Right lung (tissue), 5 donors: ENCODE results near the gene CD101. TPM values are rescaled to one million over a fixed set of nuclear protein-coding genes. Genes with fewer than 3 reads are reported as not detected.

Experiments used
- DNase-seq, 2 donors: peaks; one replicate each; pipeline ENCODE4 v3.0.0-alpha.2; 2013
- polyA plus RNA-seq, 5 donors: library from polyadenylated mRNA; unstranded; fragments of 120-200 nt; gene quantifications; one replicate each; pipeline versions ENCODE4 v1.2.1 to v1.2.3, GENCODE V29; 2013; ENCODE audit warnings: inconsistent platforms in 1 of 5, low replicate concordance in 1 of 5; ENCODE audit not compliant: insufficient read length in 5 of 5, insufficient read depth in 1 of 5

Gene CD101
- polyA plus RNA-seq, 5 donors = 1.3 to 2.8 (median 1.7) TPM

DNA sequence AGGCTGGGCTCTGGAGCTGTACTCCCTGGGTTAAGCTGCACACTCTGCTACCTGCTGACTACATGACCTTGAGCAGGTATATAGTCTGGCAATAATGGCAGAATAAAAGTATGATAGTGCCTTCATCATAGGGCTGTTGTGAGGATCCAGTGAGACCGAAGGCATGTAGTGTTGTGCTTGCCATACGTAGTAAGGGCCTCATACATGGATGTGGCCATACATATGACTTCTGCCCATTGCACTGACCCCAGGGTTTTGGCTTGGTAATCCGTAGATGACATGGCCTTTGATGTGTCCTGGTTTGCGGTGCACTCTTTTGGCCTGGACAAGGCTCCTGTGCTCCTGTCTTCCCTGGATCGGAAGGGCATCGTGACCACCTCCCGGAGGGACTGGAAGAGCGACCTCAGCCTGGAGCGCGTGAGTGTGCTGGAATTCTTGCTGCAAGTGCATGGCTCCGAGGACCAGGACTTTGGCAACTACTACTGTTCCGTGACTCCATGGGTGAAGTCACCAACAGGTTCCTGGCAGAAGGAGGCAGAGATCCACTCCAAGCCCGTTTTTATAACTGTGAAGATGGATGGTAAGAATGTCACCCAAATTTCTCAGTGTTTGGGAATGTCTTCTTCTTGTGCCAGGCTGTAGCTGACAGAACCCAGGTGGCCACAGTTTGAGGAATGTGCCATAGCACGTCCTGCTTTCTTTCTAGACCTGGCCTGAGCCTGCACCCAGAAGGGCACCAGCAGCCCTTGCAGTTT is 17.0 kb upstream of the CD101 start:
- no peak for DNase-seq

DNA sequence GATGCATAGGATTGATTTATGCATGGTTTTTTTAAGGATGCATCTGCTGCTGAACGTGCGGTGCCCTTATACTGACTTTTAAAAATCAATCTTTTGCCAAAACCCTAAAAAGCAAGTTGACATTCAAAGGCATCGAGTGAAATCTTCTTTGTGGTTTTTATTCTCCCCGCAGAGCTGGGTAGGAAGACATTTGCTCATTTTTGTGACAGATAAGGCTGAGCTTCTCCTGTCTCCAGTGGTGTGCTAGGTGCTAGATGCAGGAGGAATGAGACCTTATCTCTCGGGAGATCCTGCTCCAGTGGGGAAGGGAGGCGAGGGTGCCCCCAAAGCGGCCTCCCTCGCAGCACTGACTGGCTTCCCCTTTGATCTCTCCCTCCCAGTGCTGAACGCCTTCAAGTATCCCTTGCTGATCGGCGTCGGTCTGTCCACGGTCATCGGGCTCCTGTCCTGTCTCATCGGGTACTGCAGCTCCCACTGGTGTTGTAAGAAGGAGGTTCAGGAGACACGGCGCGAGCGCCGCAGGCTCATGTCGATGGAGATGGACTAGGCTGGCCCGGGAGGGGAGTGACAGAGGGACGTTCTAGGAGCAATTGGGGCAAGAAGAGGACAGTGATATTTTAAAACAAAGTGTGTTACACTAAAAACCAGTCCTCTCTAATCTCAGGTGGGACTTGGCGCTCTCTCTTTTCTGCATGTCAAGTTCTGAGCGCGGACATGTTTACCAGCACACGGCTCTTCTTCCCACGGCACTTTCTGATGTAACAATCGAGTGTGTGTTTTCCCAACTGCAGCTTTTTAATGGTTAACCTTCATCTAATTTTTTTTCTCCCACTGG is 14.9 kb upstream of the CD101 start:
- DNase-seq = no peak

DNA sequence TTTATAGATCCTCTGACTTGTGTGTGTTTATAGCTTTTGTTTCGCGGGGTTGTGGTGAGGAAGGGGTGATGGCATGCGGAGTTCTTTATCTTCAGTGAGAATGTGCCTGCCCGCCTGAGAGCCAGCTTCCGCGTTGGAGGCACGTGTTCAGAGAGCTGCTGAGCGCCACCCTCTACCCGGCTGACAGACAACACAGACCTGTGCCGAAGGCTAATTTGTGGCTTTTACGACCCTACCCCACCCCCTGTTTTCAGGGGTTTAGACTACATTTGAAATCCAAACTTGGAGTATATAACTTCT is 14.4 kb upstream of the CD101 start:
- no peak for DNase-seq

DNA sequence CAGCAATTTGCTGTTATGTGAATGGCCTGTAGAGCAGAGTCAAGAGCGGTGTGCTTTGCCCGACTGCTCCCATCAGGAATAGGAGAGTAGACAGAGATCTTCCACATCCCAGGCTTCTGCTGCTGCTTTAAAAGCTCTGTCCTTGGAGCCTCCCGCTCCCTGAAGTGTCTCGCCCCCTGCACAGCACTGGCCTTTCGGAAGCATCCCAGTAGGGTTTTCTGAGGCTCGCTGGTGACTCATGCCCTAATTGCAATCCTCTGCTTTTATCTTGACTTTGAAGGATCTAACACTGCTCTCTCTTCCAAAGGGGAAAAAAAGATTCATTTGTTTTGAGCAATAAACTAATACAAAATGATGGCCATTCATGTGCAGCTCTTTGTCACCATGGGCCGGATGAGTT is 13.3 kb upstream of the CD101 start:
- DNase-seq = no peak

DNA sequence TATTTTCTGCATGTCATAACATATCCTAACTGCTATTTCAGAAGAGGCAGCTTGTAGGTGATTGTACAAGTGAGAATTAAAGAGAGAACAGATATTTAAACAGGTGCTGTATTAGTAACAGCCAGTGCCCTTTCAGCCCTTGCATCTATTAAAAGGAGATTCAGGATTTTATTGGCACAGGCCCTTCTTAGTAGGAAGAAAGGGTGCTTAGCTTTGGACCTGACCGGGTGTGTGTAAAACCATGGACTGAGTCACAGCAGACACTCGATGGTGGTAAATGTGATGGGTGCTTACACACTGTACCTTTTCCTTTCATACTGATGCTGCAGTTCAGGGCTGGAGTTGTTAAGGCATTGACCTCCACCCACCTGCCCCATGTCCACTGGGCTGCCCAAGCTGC is 12.7 kb upstream of the CD101 start:
- DNase-seq = no peak

DNA sequence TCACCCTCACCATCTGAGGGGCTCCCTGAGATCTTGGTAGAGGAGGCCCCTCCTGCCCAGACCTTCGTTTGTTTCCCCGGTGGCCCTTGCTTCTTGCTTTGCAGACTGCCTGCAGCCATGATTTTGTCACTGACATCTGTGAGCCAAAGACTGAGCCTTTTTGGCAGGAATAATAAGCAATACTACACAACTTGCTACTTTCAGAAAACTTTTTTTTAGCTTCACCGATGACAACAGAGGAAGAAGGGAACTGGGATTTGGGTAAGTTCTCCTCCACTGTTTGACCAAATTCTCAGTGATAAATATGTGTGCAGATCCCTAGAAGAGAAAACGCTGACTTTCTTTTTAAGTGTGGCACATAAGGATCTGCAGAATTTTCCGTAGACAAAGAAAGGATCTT is 11.7 kb upstream of the CD101 start:
- no peak for DNase-seq

DNA sequence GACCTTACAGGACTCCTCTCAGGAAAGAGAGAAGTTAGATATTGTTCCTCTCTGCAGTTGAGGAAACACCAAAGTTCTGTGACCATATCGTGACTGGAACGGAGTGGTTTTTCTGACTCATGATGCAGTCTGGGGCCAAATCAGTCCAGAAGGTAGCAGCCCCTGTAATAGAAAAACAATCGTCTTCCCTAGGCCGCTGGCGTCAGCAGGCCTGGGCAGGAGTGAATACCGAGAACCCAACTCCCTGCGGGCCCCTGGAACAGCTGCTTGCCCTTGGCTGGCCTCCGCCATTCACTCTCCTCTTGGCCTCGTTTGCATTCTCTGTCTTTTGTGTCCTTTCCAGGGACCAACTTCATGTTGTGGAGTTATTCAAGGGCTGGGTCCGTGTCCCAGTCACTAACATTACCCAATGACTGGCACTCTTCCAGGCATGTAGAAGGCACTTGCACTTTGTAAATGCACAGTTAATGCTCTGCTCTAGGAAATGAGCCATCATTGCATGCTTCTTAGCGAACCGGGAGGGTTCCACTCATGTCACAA is 10.9 kb upstream of the CD101 start:
- no peak for DNase-seq

DNA sequence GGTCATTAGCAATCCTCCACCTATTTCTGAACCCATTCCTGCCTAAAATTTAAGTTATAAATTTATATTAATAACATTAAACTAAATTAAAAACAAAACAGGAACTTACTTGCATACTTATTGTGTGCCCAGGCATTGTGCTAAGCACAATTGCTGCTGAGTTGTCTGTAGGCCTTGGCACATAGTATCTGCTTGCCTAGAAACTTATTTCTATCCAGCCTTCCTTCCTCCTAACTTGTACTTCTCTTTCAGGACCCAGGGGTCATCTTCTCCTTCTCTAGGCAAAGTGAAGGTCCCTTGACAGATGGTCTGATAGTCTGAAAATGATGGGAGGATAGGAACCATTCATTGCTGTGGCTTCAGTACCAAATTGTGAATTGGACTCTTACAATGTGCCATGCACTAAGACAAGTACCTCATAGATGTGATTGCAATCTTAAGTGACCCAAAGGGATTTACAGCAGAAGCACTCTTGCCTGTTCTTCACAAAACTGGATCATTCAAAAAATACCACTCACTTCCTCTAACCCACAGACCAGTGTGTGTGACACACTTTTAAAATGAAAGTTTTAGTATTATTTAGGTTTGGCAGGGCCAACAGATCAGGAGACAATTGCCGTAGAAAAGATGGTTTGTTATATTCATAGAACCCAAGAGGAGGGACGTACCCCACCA is 10.3 kb upstream of the CD101 start:
- DNase-seq = no peak

DNA sequence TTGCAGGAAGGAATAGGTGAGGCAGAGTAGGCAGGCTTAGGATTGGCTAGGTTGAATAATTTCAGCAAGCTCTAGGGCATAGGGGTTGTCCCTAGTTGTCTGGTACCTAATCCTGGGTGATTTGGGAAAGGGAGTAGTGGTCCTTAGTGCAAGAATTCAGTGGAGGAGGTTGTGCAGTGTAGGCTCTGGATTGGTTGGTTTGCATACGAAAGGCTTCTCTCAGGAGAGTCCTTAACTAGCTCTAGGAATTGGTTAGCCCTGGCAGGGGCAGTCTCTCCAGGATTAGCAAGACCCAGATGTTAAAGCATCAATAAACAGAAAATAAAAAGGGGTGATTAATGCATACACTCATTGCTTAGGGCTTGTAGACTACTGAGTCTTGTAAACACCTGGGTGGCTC is 9.6 kb upstream of the CD101 start:
- DNase-seq = no peak

DNA sequence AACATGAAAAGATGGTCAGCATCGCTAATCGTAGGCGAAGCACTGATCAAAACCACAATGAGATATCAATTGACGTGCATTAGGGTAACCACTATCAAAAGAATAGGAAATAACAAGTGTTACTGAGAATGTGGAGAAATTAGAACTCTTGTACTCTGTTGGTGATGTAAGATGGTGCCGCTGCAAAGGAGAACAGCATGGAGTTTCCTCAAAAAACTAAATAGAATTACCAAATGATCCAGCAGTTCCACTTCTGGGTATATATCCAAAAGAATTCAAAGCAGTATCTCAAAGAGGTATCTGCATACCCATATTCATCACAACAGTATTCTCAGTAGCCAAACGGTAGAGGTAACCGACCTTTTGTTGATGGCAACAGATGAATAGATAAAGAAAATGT is 8.3 kb upstream of the CD101 start:
- DNase-seq = no peak

DNA sequence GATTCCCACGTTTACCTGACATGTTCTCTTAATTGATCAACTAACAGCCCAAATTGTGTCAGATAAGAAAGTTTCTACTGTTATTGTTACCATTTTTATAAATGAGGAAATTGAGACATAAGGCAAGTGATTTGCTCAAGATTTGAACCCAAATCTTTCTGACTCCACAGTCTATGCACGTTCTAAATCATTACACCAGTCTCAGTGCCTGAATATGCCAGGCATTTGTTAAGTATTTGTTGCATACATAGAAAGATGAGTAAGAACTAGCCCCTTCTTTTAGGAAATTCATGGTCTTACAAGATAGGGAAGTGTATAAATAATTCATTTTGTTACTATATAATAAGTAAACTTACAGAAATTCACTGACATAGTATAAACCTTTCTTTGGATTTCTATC is 7.1 kb upstream of the CD101 start:
- DNase-seq = no peak

DNA sequence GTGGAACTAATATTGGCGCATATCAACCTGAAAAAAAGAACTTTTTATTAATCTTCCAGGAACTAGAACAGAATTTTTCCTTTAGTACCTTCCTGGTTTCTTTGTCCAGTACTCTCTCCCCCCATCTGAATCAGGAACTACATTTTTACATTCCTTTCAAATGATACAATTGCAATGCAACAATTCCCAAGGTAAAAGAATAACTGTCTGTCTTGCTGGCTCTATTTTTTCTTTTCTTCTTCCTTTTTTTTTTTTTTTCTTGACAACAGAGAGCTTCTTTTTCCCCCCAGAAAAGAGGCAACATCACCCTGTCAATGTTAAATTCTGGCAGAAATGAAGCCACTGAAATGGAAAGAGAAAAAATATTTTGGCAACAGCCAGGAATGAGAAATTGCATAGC is 4.5 kb upstream of the CD101 start:
- DNase-seq = no peak

DNA sequence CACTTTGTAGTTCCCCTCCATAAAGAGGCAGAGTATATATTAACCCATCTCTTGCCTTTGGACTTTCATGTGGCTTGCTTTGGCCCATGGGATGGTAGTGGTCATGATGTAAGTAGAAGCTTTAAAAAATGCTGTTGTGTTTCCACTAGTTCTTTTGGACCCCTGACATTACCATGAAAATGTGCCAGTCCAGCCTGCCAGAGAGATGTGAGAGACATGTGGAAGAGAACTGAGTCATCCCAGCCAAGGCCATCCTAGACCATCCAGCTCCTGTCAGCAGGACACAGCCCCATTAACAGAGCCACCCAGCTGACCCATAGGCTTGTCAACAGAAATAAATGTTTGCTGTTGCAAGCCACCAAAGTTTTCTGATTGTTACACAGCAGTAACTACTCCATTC is 3.9 kb upstream of the CD101 start:
- no peak for DNase-seq

DNA sequence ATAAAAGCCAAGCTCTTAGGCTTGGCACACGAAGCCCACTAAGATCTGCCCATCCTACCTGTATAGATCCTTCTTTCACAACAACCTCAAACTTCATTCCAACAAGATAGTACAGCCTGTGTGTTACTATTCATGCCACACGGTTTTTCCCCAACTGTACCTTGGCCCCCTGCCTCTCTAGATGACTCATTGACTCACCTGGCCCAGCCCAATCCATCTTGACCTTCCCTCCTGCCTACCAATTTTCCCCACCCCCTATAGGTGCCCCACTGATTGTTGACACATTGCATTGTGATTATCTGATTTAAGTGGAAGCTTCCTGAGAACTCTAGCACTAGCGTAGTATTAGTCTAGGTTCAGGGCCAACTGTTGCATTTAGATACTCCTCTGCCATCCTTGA is 2.0 kb upstream of the CD101 start:
- no peak for DNase-seq

DNA sequence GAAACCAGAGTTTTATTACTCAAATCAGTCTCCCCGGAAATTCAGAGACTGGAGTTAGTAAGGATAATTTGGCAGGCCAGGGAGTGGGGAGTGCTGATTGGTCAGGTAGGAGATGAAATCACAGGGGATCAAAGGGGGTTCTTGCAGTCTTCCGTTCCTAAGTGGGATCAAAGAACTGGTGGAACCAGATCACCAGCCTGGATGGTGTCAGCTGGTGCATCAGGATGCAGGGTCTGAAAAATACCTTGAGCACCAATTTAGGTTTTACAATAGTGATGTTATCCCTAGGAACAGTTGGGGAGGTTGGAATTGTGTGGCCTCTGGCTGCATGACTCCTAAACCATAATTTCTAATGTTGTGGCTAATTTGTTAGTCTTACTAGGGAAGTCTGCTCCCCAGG is 1.4 kb upstream of the CD101 start:
- DNase-seq = no peak

DNA sequence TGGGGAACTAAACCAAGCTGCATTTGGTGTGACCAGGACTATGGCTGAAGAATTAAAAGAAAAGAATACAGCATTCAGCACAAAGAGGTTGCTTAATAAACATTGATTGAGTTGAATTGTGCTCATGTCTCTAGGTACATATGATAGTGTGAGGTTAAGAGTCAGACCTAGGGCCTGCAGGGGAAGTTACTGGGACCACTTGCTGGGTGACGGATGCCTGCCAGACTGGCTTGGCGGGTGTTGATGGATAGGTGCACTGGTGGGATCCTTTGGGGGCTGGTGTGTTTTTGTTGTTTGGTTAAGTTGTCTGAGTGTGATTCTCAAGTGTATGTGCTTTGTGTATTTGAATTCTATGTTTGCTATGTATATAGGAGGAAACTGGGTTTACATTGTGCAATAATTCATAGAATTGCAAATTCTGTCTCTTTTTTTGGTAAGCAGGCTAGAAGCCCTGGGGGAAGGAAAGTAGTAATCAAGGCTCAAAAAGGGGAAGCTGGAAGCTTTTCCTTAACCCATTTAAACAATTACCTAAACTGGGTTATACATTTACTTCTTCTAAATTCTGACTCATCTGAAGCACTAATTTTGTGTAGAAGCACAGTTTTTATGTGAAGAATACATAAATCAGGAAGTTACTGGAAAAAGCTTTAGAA is 1.8 kb downstream of the CD101 start:
- no peak for DNase-seq

DNA sequence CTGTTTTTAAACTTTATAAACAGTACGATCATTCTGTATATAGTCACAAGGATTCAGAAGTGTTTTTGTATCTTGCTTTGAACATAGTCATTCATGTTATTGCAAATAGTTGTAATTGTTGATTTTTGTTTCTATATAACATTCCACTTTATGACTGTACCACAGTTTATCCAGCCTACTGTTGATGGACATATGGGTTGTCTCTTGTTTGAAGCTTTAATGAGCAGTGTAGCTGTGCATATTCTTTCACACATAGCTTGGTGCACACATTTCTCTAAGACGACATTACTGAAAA is 6.1 kb downstream of the CD101 start:
- DNase-seq = no peak

DNA sequence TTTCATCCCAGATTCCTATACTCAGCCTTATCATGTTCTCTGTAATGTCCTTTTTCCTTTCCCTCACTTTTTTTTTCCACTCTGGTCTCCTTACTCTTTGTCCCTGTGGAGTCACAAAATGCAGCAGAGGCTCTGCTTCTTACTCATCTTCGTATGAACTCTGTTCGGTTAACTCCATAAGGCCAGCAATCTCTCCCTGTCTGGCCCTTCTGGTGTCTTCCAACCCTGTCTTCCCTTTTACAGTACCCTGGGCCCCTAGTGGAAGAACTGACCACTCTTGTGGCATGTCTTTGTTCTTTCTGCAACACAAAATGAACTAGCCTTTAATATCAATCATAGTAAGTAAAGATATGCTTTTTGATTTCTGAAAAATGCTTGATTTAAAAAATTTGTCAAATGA is 7.1 kb downstream of the CD101 start:
- DNase-seq = no peak

DNA sequence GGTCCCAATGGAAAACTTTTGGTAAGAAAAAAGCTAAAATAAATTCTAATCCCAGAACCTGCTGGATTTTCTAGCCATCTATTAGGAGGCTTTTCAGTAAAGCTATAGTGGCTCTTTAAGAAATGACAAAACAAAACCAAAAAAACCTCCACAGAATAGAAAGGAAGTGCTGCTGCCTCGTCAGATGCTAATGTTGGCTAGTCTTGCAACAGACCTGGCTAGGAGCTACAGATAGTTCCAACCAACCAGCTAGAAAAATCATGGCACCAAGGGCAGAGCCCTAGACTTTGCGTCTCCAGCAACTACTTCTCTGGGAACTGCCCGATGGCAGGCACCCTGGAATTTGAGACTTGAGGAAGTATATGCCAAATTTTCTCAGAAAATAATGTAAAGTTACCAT is 7.6 kb downstream of the CD101 start:
- DNase-seq = no peak

DNA sequence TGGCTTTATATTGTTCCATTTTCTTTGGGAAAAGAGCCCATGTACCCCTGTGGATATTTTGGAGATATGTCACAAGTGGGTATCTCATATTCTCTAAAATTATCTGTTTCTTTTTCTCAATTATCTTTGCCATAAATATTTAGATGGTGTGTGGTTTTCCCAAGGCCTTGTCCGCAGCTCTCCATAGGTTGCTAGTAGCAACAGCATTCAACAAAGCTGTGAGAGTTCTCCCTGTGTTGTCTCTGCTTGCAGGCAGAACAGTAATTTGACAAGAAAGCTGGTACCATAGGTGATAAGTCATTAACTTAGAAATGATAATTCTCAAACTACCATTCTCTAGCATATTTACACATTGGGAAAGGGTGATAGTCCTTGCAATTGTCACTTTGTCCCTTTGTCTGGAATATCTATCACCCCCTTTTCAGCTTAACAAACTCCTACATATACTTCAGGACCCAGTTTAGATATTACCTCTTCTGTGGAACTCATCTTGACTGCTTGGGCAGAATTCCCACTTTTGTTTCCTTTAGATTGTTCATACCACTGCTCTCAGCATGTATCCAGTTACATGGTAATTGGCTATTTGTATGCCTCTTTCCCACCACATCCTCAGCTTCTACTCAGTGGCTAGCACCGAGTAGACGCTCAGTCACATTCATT is 8.9 kb downstream of the CD101 start:
- DNase-seq = no peak

DNA sequence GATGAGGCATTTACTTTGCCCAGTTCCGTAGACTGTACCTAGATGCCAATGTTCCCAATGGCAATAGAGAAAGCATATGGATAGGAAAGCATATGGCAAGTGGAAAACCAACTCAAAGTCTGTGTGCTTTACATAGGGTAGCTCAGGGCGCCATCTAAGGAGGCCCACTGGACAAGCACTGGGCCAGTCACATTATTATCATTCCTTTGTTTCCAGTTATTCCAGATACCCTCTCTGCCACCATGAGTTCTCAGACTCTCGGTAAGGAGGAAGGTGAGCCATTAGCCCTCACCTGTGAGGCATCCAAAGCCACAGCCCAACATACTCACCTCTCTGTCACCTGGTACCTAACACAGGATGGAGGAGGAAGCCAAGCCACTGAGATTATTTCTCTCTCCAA is 9.8 kb downstream of the CD101 start:
- DNase-seq = no peak

DNA sequence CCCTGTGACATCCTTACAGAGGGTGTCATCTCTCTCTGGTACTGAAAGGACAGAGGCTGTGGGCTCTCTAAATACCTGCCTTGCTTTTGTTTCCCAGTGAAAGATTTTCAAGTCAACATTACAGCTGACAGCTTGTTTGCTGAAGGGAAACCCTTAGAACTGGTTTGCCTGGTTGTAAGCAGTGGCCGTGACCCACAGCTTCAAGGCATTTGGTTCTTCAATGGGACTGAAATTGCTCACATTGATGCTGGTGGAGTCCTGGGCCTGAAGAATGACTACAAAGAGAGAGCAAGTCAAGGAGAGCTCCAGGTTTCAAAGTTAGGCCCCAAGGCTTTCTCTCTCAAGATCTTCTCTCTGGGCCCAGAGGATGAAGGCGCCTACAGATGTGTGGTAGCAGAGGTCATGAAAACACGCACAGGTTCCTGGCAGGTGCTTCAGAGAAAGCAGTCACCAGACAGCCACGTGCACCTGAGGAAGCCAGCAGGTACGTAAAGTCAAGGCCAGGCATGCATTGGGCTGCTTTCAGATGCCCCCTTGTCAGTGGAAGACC is 11.8 kb downstream of the CD101 start:
- DNase-seq = no peak
